Activated B cell treated with CpG ODN at 0.5 μM for 24 hours (primary cell): ENCODE results near the gene GAST. TPM values are rescaled to one million over a fixed set of nuclear protein-coding genes. Genes with fewer than 3 reads are reported as not detected.

Experiments used
- ATAC-seq: fragments of 200-7000 bp; cut with Tn5 transposase; one replicate; pipeline ENCODE4 v1.10.0; 2021; ENCODE audit warnings: low read depth, mild to moderate bottlenecking, moderate library complexity
- CTCF ChIA-PET: fragments of 350-600 bp; sonication (Branson Sonifier 250); formaldehyde crosslinking; loops from one replicate; lab custom pipeline; 2021; ENCODE audit warnings: antibody characterized with exemption; lab: Charles Lee
- POLR2A ChIA-PET: fragments of 350-600 bp; sonication (Branson Sonifier 250); formaldehyde crosslinking; loops from one replicate; lab custom pipeline; 2021; ENCODE audit warnings: antibody characterized with exemption; lab: Charles Lee
- DNase-seq: peaks from one replicate; pipeline ENCODE4 v3.0.0; 2022
- H3K27ac Mint-ChIP-seq: one replicate; pipeline ENCODE4 v1.8.0; 2020; ENCODE audit warnings: mixed read lengths
- H3K27me3 Mint-ChIP-seq: one replicate; pipeline ENCODE4 v1.8.0; 2021; ENCODE audit warnings: mixed read lengths
- H3K36me3 Mint-ChIP-seq: one replicate; pipeline ENCODE4 v1.8.0; 2021; ENCODE audit warnings: low read depth, mixed read lengths
- H3K4me1 Mint-ChIP-seq: one replicate; pipeline ENCODE4 v1.8.0; 2021; ENCODE audit warnings: mixed read lengths
- H3K4me3 Mint-ChIP-seq: one replicate; pipeline ENCODE4 v1.8.0; 2020; ENCODE audit warnings: mild to moderate bottlenecking, mixed read lengths
- H3K9me3 Mint-ChIP-seq: one replicate; pipeline ENCODE4 v1.8.0; 2020; ENCODE audit warnings: mixed read lengths
- intact Hi-C: fragments of 100-400 bp; cut with micrococcal nuclease; formaldehyde crosslinking; loops from one replicate; pipeline ENCODE4 v1.15.1; 2024
- total RNA-seq: library from RNA; stranded (reverse); gene quantifications from 2 replicates; pipeline ENCODE4 v1.2.3, GENCODE V29; 2022
- TF ChIP-seq, protein P1 (sequence below): fragments of 200-600 bp; IDR thresholded peaks from one replicate; pipeline ENCODE4 v1.8.0; 2022; ENCODE audit warnings: antibody characterized with exemption, mild to moderate bottlenecking

GAST gene
- total RNA-seq, 1 donor from 2014 or later: not detected

DNA sequence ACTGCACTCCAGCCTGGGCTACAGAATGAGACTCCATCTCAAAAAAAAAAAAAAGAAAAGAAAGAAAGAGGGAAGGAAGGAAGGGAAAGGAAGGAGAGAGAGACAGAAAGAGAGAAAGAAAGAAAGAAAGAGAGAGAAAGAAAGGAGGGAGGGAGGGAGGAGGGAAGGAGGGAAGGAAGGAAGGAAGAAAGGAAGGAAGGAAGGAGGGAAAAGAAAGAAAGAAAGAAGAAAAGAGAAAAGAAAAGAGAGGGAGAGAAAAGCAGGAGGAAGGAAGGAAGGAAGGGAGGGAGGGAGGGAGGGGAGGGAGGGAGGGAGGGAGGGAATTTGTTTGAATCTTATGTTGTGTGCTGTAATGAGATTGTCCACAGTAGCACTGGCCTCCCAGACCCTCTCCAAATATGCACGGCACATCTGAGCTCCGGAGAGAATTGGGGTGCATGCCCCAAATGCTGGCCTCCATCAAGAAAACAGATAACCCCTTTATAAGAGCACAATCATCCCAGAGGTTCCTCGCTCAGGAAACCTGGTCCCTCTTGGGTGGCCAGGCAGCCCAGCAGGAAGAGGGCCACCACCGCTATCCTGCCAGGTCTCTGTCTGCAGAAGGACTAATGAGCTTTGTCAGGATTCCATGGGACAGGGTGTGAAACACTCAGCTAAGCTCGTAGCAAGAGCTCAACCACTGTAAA lies 32.2 kb upstream of the GAST start:
- intact Hi-C loops: no loop called here
- Mint-ChIP-seq H3K27ac (no peak overlapping the region), H3K36me3 (peaks cover 3% of the 10 kb centered on the region), H3K4me3 (no peak overlapping the region), H3K9me3 (peaks cover 4% of the 10 kb centered on the region), H3K27me3 (no peaks in the 10 kb centered on the region), H3K4me1 (peaks cover 43% of the 10 kb centered on the region)
- TF ChIP-seq, protein P1, sequence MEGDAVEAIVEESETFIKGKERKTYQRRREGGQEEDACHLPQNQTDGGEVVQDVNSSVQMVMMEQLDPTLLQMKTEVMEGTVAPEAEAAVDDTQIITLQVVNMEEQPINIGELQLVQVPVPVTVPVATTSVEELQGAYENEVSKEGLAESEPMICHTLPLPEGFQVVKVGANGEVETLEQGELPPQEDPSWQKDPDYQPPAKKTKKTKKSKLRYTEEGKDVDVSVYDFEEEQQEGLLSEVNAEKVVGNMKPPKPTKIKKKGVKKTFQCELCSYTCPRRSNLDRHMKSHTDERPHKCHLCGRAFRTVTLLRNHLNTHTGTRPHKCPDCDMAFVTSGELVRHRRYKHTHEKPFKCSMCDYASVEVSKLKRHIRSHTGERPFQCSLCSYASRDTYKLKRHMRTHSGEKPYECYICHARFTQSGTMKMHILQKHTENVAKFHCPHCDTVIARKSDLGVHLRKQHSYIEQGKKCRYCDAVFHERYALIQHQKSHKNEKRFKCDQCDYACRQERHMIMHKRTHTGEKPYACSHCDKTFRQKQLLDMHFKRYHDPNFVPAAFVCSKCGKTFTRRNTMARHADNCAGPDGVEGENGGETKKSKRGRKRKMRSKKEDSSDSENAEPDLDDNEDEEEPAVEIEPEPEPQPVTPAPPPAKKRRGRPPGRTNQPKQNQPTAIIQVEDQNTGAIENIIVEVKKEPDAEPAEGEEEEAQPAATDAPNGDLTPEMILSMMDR: no peak
- ChIA-PET CTCF (interaction anchor here (1.1 to 6.3 kb wide), 8 partner anchors 10 to 17 kb away, joined by 3 to 71 read pairs (median 12); partner anchors contain the start of gene EIF1), POLR2A (interaction anchor here (0.6 to 8.5 kb wide), 3 partner anchors 12 to 1055 kb away, joined by 5 to 421 read pairs (median 77); partner anchors contain the start of gene EIF1)
- no peak for DNase-seq
- no peak for ATAC-seq

DNA sequence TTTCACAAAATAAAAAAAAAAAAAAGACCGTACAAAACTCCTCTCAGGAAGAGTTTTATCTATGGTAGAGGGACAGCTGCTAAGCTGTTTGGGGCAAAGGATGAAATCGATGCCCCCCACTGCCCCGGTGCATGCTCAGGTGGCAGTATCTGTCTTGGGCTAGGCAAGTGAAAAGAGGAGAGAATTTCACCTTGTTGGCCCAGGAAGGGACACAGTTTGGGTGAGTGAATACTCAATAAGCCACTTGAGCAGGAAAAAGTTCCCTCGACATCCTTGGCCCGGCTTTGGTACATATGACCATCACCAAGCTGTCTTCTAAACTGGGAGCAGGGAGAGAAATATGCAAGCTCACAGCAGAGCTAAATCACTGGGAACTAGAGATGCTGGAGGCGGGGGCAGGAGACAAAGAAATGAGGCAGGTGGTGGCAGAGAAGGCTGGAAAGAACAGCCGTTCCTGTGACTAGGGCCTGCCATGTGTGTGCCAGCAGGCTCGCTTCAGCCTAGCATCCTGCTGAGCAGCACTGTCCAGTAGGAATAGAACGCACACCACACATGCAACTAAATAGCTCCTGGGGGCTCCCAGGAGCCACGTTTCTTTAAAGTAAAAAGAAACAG lies 31.6 kb upstream of the GAST start:
- POLR2A ChIA-PET: interaction anchor here (0.6 to 8.5 kb wide), 3 partner anchors 11 to 1283 kb away, joined by 5 to 421 read pairs (median 6); partner anchors contain the start of gene EIF1
- H3K27ac Mint-ChIP-seq: no peak overlapping the region
- H3K9me3 Mint-ChIP-seq: peaks cover 4% of the 10 kb centered on the region
- no peaks in the 10 kb centered on the region for H3K27me3 Mint-ChIP-seq
- H3K4me3 Mint-ChIP-seq: no peak overlapping the region
- intact Hi-C loops: no loop called here
- peaks cover 36% of the 10 kb centered on the region for H3K4me1 Mint-ChIP-seq
- CTCF ChIA-PET: interaction anchor here (1.1 to 6.3 kb wide), 5 partner anchors 10 to 18 kb away, joined by 3 to 71 read pairs (median 5); partner anchors contain the start of gene EIF1
- no peak for DNase-seq
- TF ChIP-seq, protein P1: no peak
- peaks cover 3% of the 10 kb centered on the region for H3K36me3 Mint-ChIP-seq
- ATAC-seq: no peak

DNA sequence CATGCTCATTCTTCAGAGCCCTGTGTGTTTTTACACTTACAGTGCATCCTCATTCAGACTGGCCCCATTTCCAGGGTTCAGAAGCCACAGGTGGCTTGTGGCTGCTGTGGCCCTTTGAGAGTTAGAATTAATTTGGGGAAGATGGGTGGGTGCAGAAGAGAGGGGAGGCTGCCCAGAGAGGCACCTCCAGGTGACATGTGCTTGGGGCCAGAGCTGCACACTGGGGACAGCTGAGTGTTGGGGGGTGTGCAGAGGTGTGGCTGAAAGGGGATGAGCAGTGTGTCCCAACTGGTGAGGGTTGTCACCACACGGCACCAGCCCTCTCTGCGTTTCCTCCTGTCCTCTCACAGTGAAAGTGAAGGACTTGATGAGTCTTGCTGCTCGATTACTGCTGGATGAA lies 30.4 kb upstream of the GAST start:
- Mint-ChIP-seq H3K36me3 (no peaks in the 10 kb centered on the region), H3K4me1 (peaks cover 24% of the 10 kb centered on the region), H3K27ac (no peak overlapping the region), H3K27me3 (no peaks in the 10 kb centered on the region), H3K4me3 (no peak overlapping the region), H3K9me3 (no peaks in the 10 kb centered on the region)
- ChIA-PET POLR2A (interaction anchor here (0.6 to 8.5 kb wide), 2 partner anchors 10 to 14 kb away, joined by 3 to 421 read pairs; partner anchors contain the start of gene EIF1), CTCF (interaction anchor here (0.9 to 1.3 kb wide), 2 partner anchors 16 to 19 kb away, joined by 3 to 4 read pairs; no protein-coding TSS in a partner anchor)
- ATAC-seq (no peak), DNase-seq (no peak)
- intact Hi-C loops: no loop called here
- TF ChIP-seq, protein P1: no peak

DNA sequence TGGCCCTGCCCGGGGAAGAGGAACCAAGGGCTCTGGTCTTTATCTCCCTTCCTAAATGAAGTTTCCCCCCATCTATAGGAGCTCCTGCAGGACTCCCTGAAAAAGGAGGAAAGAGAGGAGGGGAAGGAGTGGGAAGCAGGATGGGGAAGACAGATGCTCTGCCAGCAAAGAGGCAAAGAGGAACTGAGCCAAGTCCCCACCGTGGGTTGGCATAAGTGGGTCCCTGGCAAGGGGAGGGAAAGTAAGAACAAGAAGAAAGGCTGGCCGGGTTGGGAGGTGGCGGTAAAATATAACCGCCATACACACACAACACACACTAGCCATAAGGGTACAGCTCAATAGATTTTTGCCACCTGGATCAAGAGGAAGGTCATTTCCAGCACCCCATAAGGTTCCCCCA lies 29.5 kb upstream of the GAST start:
- ATAC-seq (no peak), DNase-seq (no peak)
- H3K36me3 Mint-ChIP-seq: no peaks in the 10 kb centered on the region
- ChIA-PET POLR2A (interaction anchor here (8.5 kb wide), 1 partner anchor 9 kb away, joined by 421 read pairs; the partner anchor contains the start of gene EIF1), CTCF (no interaction called here)
- no peak overlapping the region for H3K27ac Mint-ChIP-seq
- H3K4me1 Mint-ChIP-seq: peaks cover 18% of the 10 kb centered on the region
- TF ChIP-seq, protein P1: no peak
- no peaks in the 10 kb centered on the region for H3K27me3 Mint-ChIP-seq
- no peaks in the 10 kb centered on the region for H3K9me3 Mint-ChIP-seq
- no peak overlapping the region for H3K4me3 Mint-ChIP-seq
- intact Hi-C loops: no loop called here
